Vagina (tissue), 2 donors: ENCODE data around the gene OPHN1.
"Not testable (repeated sequence)": the region's sequence is repeated elsewhere in the genome, so short reads cannot be mapped to it uniquely, and the experiment has no call there.

ENCODE experiments used
- CTCF ChIP-seq, 3 experiments: fragments of 450-650 bp in 2 of 3; fragments of 200-600 bp in 1 of 3; sonication (generic) in 1 of 3; IDR thresholded peaks; one replicate each; pipeline ENCODE4 v1.5.1; 2017 to 2019; ENCODE audit warnings: antibody characterized with exemption in 3 of 3, mild to moderate bottlenecking in 2 of 3, moderate library complexity in 2 of 3
- POLR2A ChIP-seq, 2 donors: fragments of 450-650 bp; IDR thresholded peaks; one replicate each; pipeline ENCODE4 v1.6.1; 2017; ENCODE audit warnings: antibody characterized with exemption in 2 of 2, mild to moderate bottlenecking in 2 of 2, moderate library complexity in 2 of 2

- not testable (repeated sequence) for TF ChIP-seq CTCF, POLR2A (IDR thresholded peaks at IDR 0.05)
These were observed 168.5 kb downstream of the OPHN1 start for GRCh38 chrX:68264793-68265192.
